GM12801 (cell line): ENCODE data around the gene PLS1.

Source experiments
- TF ChIP-seq, protein P1 (sequence below): IDR thresholded peaks from one replicate; pipeline ENCODE4 v1.5.1; 2011; ENCODE audit warnings: control low read depth; ENCODE audit not compliant: insufficient read length; ENCODE audit errors: extremely low read depth

Gene PLS1

DNA sequence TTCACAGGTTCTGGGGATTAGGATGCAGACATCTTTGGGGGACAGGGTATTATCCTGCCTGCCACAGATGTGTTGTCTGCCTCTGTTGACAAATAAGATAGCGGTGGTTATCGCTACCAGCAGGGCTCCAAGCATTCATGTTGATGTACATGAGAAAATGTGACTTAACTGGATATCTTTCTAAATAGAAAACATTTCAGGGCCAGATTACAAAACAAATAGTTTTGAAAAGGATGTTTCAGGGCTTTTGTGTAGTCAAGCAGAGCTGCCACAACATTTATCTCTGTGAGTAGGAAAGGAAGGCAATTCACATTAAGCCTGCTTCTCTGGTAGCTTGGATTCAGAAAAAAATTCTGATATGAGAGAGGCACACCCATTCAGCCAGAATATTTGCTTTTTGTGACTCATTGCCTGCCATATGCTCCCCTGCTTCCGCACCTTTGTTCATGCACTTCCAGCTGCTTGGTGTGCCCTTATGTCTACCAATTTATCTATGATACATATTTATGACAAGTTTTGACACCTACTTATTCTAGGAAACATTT lies 22.8 kb downstream of the PLS1 start:
- TF ChIP-seq, protein P1, sequence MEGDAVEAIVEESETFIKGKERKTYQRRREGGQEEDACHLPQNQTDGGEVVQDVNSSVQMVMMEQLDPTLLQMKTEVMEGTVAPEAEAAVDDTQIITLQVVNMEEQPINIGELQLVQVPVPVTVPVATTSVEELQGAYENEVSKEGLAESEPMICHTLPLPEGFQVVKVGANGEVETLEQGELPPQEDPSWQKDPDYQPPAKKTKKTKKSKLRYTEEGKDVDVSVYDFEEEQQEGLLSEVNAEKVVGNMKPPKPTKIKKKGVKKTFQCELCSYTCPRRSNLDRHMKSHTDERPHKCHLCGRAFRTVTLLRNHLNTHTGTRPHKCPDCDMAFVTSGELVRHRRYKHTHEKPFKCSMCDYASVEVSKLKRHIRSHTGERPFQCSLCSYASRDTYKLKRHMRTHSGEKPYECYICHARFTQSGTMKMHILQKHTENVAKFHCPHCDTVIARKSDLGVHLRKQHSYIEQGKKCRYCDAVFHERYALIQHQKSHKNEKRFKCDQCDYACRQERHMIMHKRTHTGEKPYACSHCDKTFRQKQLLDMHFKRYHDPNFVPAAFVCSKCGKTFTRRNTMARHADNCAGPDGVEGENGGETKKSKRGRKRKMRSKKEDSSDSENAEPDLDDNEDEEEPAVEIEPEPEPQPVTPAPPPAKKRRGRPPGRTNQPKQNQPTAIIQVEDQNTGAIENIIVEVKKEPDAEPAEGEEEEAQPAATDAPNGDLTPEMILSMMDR: no peak

DNA sequence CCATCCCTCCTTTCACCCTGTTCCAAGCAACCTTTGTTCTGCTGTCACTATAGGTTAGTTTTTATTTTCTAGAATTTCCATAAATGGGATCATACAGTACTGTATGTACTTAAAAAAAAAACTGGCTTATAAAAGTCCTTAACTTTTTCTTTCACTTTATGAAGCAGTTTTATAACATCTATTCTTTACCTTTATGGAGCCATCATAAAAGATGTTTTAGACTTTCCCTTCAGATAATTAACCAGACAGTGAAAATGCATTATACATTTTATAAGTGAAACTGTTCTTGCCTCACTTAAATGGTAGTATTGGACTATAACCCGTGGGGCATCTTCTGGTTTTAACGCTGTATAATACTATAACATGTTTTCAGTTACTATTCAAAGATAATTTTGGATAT lies 26.2 kb downstream of the PLS1 start:
- TF ChIP-seq, protein P1: no peak

DNA sequence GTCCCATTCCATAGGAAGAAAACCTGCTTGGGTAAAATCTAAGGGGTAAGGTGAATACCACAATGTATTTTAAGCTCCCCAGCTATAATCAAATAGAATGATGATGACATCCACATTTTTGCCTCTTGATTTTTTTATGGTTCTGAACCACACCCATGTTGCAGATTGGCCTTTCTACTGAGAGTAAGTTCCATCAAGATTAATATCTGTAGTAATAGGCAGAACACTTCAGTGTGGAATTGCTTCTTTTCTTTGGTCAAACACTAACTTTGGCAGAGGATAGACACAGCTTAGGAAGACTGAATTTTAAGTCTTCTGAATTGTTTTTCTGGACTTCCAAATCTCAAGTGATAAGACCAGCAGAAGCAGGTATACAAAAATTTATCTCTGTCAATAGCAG lies 27.0 kb downstream of the PLS1 start:
- TF ChIP-seq, protein P1: no peak

DNA sequence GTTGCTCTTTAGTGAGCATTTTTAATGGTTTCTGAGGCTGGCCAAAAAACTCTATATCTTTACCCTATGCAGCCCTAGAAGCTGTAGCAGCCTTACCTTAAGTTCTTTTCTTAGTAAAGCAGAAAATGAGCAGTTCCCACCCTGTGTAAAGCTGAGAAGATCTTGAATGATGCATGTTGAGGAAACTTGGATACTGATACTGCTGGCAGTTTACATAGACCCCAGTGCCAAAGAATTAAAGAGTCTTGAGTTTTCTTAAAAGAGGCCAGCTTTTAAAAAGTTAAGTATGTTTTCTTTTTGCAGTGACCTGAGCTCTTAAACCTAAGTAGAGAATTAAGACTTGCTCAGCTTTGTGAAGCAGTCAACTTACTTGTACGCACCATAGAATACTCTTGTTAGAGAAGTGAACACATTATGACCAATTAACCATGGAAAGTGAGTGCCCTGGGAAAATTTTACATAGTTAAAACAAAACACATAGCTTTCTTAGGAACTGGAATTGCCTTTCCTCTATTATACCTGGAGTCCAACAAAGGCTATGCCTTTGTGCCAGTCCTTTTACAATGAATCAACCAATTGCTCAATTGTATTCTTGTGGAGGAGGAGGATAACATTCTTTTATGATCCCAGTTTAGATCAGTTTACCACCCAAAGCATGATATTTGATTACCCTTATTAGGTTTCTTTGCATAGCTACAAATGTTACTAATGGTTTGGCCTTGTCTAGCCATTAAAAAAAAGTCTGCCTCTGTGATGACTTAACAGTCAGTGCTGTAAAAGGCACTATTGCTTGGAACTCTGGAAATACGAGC lies 28.4 kb downstream of the PLS1 start:
- TF ChIP-seq, protein P1: no peak

DNA sequence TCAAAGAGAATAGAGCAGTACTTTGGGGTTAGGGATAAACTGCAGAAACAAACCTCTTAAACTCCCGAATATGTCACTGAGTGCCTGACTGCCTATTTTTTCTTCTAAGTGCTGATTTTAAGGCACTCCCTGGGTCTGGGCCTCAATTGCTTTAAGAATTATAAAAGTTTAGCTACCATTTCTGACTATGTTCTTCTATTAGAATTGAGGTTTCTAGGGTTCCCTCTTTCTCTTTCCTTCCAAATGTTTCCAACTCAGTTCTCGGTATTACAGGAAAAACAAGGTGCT lies 28.9 kb downstream of the PLS1 start:
- TF ChIP-seq, protein P1: no peak

DNA sequence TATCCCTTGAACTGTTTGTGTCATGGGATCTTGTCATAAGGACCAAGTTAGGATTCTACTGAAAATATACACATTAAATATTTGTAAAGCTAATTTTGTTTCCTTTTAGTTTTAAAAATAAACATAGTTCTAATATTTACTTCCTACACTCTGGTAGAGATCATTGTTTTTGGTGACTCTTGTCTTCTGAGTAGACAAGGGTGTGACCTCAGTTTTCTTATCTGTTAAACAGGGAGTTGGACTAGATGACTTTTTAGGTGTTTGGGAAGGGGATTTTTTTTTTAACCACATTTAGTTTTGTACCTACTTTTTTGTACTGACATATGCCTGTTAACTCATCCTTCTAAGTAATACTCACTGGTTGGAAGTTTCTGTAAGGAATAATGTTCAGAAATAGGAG lies 30.8 kb downstream of the PLS1 start:
- TF ChIP-seq, protein P1: no peak

DNA sequence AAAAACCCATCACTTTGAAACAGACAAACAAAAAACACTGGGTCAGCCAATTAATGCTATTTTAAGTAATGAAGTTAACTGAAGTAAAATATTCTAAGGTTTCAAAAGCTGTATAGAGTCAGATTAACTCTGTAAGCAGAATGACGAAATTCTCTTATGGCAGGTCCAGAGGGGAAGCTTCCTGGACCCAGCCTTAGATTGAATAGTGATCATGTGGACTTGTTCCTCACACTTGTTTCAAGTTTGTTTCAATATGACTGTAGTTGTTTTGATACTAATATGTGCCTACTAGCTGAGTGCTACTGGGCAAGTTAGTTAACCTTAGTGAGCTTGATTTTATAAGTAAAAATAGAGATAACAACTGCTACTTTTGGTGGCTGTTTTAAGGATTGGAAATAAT lies 32.6 kb downstream of the PLS1 start:
- TF ChIP-seq, protein P1: no peak
